SK-N-SH (cell line): ENCODE data around the gene ARAP1. TPM values are rescaled to one million over a fixed set of nuclear protein-coding genes. Genes with fewer than 3 reads are reported as not detected.
A peak's percentile ranks its signal among the peaks of the same experiment; 100 is the strongest.

Experiments
- CTCF ChIA-PET: fragments of 300-600, 350-600 bp; formaldehyde crosslinking; extraction: SDS; loops from one replicate; lab custom pipeline; 2021; lab: Yijun Ruan, JAX
- POLR2A ChIA-PET: fragments of 350-600 bp; sonication (Branson Sonifier 250); formaldehyde crosslinking; extraction: SDS; loops from one replicate; lab custom pipeline; 2020; ENCODE audit warnings: antibody characterized with exemption, inconsistent platforms; lab: Yijun Ruan, JAX
- DNase-seq: peaks from one replicate; pipeline ENCODE4 v3.0.0; 2012
- H2AFZ ChIP-seq: fragments of 200-600 bp; sonication (generic); 2 replicates; pipeline ENCODE4 v1.8.1; 2016; ENCODE audit warnings: antibody characterized with exemption, mild to moderate bottlenecking, low read depth
- H3F3A ChIP-seq: fragments of 200-600 bp; sonication (generic); replicated peaks from 2 replicates; pipeline ENCODE3; 2016; ENCODE audit warnings: antibody characterized with exemption, mild to moderate bottlenecking; ENCODE audit not compliant: insufficient read depth
- H3K27ac ChIP-seq, 2 experiments: fragments of 200-500 bp in 1 of 2; fragments of 200-600 bp in 1 of 2; sonication (Bioruptor generic) in 1 of 2; sonication (generic), shearing (Covaris generic) in 1 of 2; 2 replicates each; pipeline versions ENCODE4 v1.5.1 to v1.6.1; 2014 to 2016; ENCODE audit warnings: low read depth in 2 of 2, inconsistent platforms in 1 of 2, low read length in 1 of 2, mild to moderate bottlenecking in 1 of 2, mixed read lengths in 1 of 2
- H3K27me3 ChIP-seq: fragments of 200-600 bp; sonication (generic), shearing (Covaris generic); 2 replicates; pipeline ENCODE4 v1.6.1; 2016; ENCODE audit warnings: mixed run types; ENCODE audit not compliant: insufficient read depth
- H3K36me3 ChIP-seq, 2 experiments: fragments of 200-500 bp in 1 of 2; fragments of 200-600 bp in 1 of 2; sonication (Bioruptor generic) in 1 of 2; sonication (generic) in 1 of 2; replicated peaks in 1 of 2; 2 replicates each; pipeline versions ENCODE3 to v1.5.1; 2014 to 2016; ENCODE audit warnings: low read length in 1 of 2, mild to moderate bottlenecking in 1 of 2; ENCODE audit not compliant: insufficient read depth in 2 of 2, control insufficient read depth in 1 of 2
- H3K4me1 ChIP-seq, 2 experiments: fragments of 200-500 bp in 1 of 2; fragments of 200-600 bp in 1 of 2; sonication (Bioruptor generic) in 1 of 2; sonication (generic), shearing (Covaris generic) in 1 of 2; 2 replicates each; pipeline versions ENCODE4 v1.5.1 to v1.6.1; 2014 to 2016; ENCODE audit warnings: low read depth in 1 of 2, low read length in 1 of 2, mixed run types in 1 of 2; ENCODE audit not compliant: insufficient read depth in 2 of 2, control insufficient read depth in 1 of 2
- H3K4me2 ChIP-seq: fragments of 200-600 bp; sonication (generic), shearing (Covaris generic); 2 replicates; pipeline ENCODE4 v1.6.1; 2017; ENCODE audit warnings: mixed run types
- H3K4me3 ChIP-seq, 2 experiments: fragments of 200-500 bp in 1 of 2; fragments of 200-600 bp in 1 of 2; sonication (Bioruptor generic) in 1 of 2; sonication (generic), shearing (Covaris generic) in 1 of 2; 2 replicates each; pipeline versions ENCODE4 v1.5.1 to v1.8.1; 2014 to 2016; ENCODE audit warnings: low read depth in 2 of 2, inconsistent platforms in 1 of 2, low read length in 1 of 2, mild to moderate bottlenecking in 1 of 2, mixed read lengths in 1 of 2, moderate library complexity in 1 of 2
- H3K79me2 ChIP-seq: fragments of 200-600 bp; sonication (generic); 2 replicates; pipeline ENCODE4 v1.8.1; 2017; ENCODE audit warnings: mild to moderate bottlenecking; ENCODE audit not compliant: insufficient read depth
- H3K9ac ChIP-seq: fragments of 200-600 bp; sonication (generic); 2 replicates; pipeline ENCODE4 v1.6.1; 2017; ENCODE audit warnings: mixed run types
- H3K9me2 ChIP-seq: fragments of 200-600 bp; sonication (generic); 2 replicates; pipeline ENCODE4 v1.6.1; 2017; ENCODE audit warnings: mixed run types
- H3K9me3 ChIP-seq: fragments of 200-600 bp; sonication (generic); 2 replicates; pipeline ENCODE4 v1.6.1; 2017; ENCODE audit warnings: mixed run types, mild to moderate bottlenecking, moderate library complexity
- H4K20me1 ChIP-seq: fragments of 200-600 bp; sonication (generic); 2 replicates; pipeline ENCODE4 v1.6.1; 2017; ENCODE audit warnings: mild to moderate bottlenecking, mixed run types; ENCODE audit not compliant: insufficient read depth
- ELF1 ChIP-seq: IDR thresholded peaks from 2 replicates; pipeline ENCODE4 v1.4.0; 2012
- EP300 ChIP-seq, 2 experiments: IDR thresholded peaks; 2 replicates each; pipeline versions ENCODE4 v1.4.0 to v1.6.1; 2012; ENCODE audit warnings: borderline replicate concordance in 1 of 2, low read depth in 1 of 2, low read length in 1 of 2
- EZH2phosphoT487 ChIP-seq: fragments of 200-600 bp; sonication (generic); IDR thresholded peaks from 2 replicates; pipeline ENCODE4 v1.6.1; 2017; ENCODE audit warnings: low read depth, mixed run types, mild to moderate bottlenecking, antibody characterized with exemption, moderate library complexity, borderline replicate concordance
- FOXM1 ChIP-seq: IDR thresholded peaks from 2 replicates; pipeline ENCODE4 v1.4.0; 2012; ENCODE audit warnings: low read depth, mild to moderate bottlenecking
- MEF2A ChIP-seq: IDR thresholded peaks from 2 replicates; pipeline ENCODE4 v1.4.0; 2012; ENCODE audit warnings: low read depth, borderline replicate concordance
- RAD21 ChIP-seq: IDR thresholded peaks from 2 replicates; pipeline ENCODE4 v1.6.1; 2012; ENCODE audit warnings: mild to moderate bottlenecking, low read length
- RXRA ChIP-seq: IDR thresholded peaks from 2 replicates; pipeline ENCODE4 v1.4.0; 2012; ENCODE audit warnings: low read depth, mild to moderate bottlenecking, borderline replicate concordance
- WGBS: methylation state at CpG from one replicate; pipeline ENCODE4 v1.1.6; 2017; ENCODE audit warnings: low lambda C conversion rate; 5-methylcytosine and 5-hydroxymethylcytosine counted together
- polyA plus RNA-seq, 3 experiments: library from polyadenylated mRNA; depleted of rRNA; stranded (reverse); fragments of >200 nt; gene quantifications; 2 replicates each; pipeline ENCODE4 v1.2.3, GENCODE V29; 2012
- TF ChIP-seq, protein P1 (sequence below): fragments of 150-350 bp; IDR thresholded peaks from 2 replicates; pipeline ENCODE4 v1.6.1; 2017; ENCODE audit warnings: antibody characterized with exemption, low read length, low read depth, borderline replicate concordance
- TF ChIP-seq, protein P2 (sequence below): fragments of 150-350 bp; IDR thresholded peaks from 2 replicates; pipeline ENCODE4 v1.6.1; 2016; ENCODE audit warnings: mild to moderate bottlenecking, low read depth, low read length
- TF ChIP-seq, protein P3 (sequence below): IDR thresholded peaks from 2 replicates; pipeline ENCODE4 v1.6.1; 2012; ENCODE audit warnings: mild to moderate bottlenecking, low read depth, low read length, moderate library complexity

The ARAP1 gene
- polyA plus RNA-seq, 1 of the 3 experiments (the other 2 are of a cell fraction): 56.6 TPM

DNA sequence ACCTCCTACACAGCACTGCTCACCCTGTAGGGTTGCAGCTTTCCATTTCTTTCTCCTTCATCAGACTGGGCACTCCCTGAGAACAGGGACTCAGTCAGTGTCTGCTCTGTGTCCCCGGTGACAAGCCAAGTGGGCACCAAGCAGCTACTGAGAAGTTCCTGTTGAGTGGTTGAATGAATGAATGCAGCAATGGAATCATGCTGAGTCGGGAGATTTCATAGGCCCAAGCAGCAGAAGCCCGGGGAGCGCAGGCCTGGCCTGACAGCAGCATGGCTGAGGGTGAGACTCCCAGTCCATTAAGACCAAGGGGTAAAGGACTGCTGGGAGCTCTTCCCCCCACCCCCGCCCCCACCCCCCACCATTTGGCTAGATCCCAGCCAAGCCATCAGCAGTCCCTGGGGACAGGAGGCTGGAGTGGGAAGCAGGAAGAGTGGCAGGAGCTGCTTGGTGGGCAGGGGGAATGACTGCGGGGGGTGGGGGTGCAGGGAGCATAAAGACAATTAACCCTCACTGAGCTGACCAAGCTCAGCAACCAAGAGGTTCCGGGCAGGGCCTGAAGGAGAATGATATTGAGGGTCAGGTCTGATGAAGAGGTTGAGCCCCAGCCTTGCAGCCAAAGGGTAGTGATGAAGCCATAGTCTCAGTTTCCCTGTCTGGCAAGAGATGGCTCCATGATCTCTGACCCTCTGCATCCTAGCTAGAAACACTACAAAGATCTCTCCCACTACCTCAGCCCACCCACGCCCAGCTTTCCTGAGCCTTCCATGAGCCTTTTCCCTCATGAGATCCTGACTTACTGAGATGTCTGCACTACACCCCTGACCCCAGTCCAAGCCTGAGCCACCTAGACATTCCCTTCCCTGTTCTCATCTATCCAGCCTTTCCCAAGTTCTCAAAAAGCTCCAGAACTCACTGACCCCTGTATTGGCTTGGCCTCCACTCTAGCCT lies 80.8 kb downstream of the ARAP1 start:
- no peak overlapping the region for H3K4me2 ChIP-seq
- H3F3A ChIP-seq: no peaks in the 10 kb centered on the region
- 42% methylated on average over 8 of the region's 8 CpGs for WGBS
- TF ChIP-seq MEF2A (no peak), FOXM1 (no peak), RXRA (no peak), ELF1 (no peak), EP300 (IDR thresholded peaks at IDR 0.05; ENCODE audit: borderline replicate concordance in 1 of 2, low read depth in 1 of 2, low read length in 1 of 2) (no peak), EZH2phosphoT487 (no peak), RAD21 (no peak)
- TF ChIP-seq, protein P1, sequence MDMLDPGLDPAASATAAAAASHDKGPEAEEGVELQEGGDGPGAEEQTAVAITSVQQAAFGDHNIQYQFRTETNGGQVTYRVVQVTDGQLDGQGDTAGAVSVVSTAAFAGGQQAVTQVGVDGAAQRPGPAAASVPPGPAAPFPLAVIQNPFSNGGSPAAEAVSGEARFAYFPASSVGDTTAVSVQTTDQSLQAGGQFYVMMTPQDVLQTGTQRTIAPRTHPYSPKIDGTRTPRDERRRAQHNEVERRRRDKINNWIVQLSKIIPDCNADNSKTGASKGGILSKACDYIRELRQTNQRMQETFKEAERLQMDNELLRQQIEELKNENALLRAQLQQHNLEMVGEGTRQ: no peak
- TF ChIP-seq, protein P2, sequence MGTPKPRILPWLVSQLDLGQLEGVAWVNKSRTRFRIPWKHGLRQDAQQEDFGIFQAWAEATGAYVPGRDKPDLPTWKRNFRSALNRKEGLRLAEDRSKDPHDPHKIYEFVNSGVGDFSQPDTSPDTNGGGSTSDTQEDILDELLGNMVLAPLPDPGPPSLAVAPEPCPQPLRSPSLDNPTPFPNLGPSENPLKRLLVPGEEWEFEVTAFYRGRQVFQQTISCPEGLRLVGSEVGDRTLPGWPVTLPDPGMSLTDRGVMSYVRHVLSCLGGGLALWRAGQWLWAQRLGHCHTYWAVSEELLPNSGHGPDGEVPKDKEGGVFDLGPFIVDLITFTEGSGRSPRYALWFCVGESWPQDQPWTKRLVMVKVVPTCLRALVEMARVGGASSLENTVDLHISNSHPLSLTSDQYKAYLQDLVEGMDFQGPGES: no peak
- TF ChIP-seq, protein P3, sequence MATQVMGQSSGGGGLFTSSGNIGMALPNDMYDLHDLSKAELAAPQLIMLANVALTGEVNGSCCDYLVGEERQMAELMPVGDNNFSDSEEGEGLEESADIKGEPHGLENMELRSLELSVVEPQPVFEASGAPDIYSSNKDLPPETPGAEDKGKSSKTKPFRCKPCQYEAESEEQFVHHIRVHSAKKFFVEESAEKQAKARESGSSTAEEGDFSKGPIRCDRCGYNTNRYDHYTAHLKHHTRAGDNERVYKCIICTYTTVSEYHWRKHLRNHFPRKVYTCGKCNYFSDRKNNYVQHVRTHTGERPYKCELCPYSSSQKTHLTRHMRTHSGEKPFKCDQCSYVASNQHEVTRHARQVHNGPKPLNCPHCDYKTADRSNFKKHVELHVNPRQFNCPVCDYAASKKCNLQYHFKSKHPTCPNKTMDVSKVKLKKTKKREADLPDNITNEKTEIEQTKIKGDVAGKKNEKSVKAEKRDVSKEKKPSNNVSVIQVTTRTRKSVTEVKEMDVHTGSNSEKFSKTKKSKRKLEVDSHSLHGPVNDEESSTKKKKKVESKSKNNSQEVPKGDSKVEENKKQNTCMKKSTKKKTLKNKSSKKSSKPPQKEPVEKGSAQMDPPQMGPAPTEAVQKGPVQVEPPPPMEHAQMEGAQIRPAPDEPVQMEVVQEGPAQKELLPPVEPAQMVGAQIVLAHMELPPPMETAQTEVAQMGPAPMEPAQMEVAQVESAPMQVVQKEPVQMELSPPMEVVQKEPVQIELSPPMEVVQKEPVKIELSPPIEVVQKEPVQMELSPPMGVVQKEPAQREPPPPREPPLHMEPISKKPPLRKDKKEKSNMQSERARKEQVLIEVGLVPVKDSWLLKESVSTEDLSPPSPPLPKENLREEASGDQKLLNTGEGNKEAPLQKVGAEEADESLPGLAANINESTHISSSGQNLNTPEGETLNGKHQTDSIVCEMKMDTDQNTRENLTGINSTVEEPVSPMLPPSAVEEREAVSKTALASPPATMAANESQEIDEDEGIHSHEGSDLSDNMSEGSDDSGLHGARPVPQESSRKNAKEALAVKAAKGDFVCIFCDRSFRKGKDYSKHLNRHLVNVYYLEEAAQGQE: no peak
- no peak overlapping the region for H3K27ac ChIP-seq
- H4K20me1 ChIP-seq: no peaks in the 10 kb centered on the region
- H3K36me3 ChIP-seq: no peaks in the 10 kb centered on the region
- no peaks in the 10 kb centered on the region for H3K9me2 ChIP-seq
- H3K9me3 ChIP-seq: no peaks in the 10 kb centered on the region
- no peaks in the 10 kb centered on the region for H3K79me2 ChIP-seq
- CTCF ChIA-PET: interaction anchor here (0.7 to 6.5 kb wide), 8 partner anchors 9 to 200 kb away, joined by 3 to 90 read pairs (median 4); no protein-coding TSS in a partner anchor
- no peak overlapping the region for H3K9ac ChIP-seq
- POLR2A ChIA-PET: no interaction called here
- peaks cover 0 to 27% of the 10 kb centered on the region in 2 experiments; a peak in 1 of 4 replicates for H3K4me1 ChIP-seq
- no peak overlapping the region for H3K4me3 ChIP-seq
- H2AFZ ChIP-seq: no peak overlapping the region
- peaks cover 29% of the 10 kb centered on the region; the same call in 1 of the 2 replicates for H3K27me3 ChIP-seq
- DNase-seq: peak; percentile 67
